Common myeloid progenitor, CD34-positive (primary cell): Measurements from ENCODE around the gene MGARP.
A peak's percentile ranks its signal among the peaks of the same experiment; 100 is the strongest.

Experiments used
- CTCF ChIA-PET: fragments of 350-600 bp; sonication (Branson Sonifier 250); formaldehyde crosslinking; loops from one replicate; lab custom pipeline; 2021; ENCODE audit warnings: antibody characterized with exemption; lab: Charles Lee
- POLR2A ChIA-PET: fragments of 350-600 bp; sonication (Branson Sonifier 250); formaldehyde crosslinking; loops from one replicate; lab custom pipeline; 2021; ENCODE audit warnings: antibody characterized with exemption; lab: Charles Lee
- DNase-seq, 3 donors: peaks; one replicate each; pipeline versions ENCODE4 v3.0.0 to v3.0.0-alpha.2; 2013
- H3K27ac ChIP-seq, 2 experiments: 1 replicate in 1 of 2; 2 replicates in 1 of 2; pipeline ENCODE4 v1.7.0; 2013; ENCODE audit warnings: inconsistent platforms in 2 of 2, low read length in 2 of 2, mild to moderate bottlenecking in 2 of 2, low read depth in 1 of 2, moderate library complexity in 1 of 2; ENCODE audit not compliant: severe bottlenecking in 2 of 2, insufficient read depth in 1 of 2, poor library complexity in 1 of 2
- H3K27me3 ChIP-seq, 5 experiments: replicated peaks in 2 of 5; 1 replicate in 3 of 5; 2 replicates in 2 of 5; pipeline versions ENCODE4 v1.6.1 to v1.7.0; 2013; ENCODE audit warnings: low read length in 4 of 5, mild to moderate bottlenecking in 2 of 5, moderate library complexity in 2 of 5, inconsistent platforms in 1 of 5; ENCODE audit not compliant: insufficient read depth in 5 of 5, control insufficient read depth in 4 of 5
- H3K36me3 ChIP-seq, 4 experiments: 1 replicate in 2 of 4; 2 replicates in 2 of 4; pipeline versions ENCODE4 v1.6.1 to v1.7.0; 2013; ENCODE audit warnings: low read length in 3 of 4, control low read depth in 1 of 4, mild to moderate bottlenecking in 1 of 4; ENCODE audit not compliant: control insufficient read depth in 4 of 4, insufficient read depth in 4 of 4
- H3K4me1 ChIP-seq, 4 experiments: 1 replicate in 3 of 4; 2 replicates in 1 of 4; pipeline versions ENCODE4 v1.6.1 to v1.7.1; 2013; ENCODE audit warnings: low read length in 3 of 4, mild to moderate bottlenecking in 3 of 4, control low read depth in 1 of 4, inconsistent platforms in 1 of 4, moderate library complexity in 1 of 4; ENCODE audit not compliant: control insufficient read depth in 4 of 4, insufficient read depth in 4 of 4; ENCODE audit errors: control extremely low read depth in 1 of 4
- H3K4me3 ChIP-seq, 7 experiments: 1 replicate in 4 of 7; 2 replicates in 3 of 7; pipeline versions ENCODE4 v1.5.1 to v1.7.0; 2013; ENCODE audit warnings: mild to moderate bottlenecking in 7 of 7, low read length in 6 of 7, moderate library complexity in 6 of 7, inconsistent platforms in 2 of 7, low read depth in 2 of 7, control low read depth in 1 of 7; ENCODE audit not compliant: insufficient read depth in 4 of 7, control insufficient read depth in 1 of 7; ENCODE audit errors: extremely low read depth in 1 of 7
- H3K9me3 ChIP-seq, 5 experiments: 1 replicate in 4 of 5; 2 replicates in 1 of 5; pipeline versions ENCODE4 v1.6.1 to v1.7.1; 2013; ENCODE audit warnings: low read length in 4 of 5, mild to moderate bottlenecking in 2 of 5, inconsistent platforms in 1 of 5, low read depth in 1 of 5, moderate library complexity in 1 of 5; ENCODE audit not compliant: control insufficient read depth in 4 of 5, insufficient read depth in 2 of 5; ENCODE audit errors: control extremely low read depth in 1 of 5
- WGBS: methylation state at CpG from one replicate; pipeline ENCODE4 v1.1.5; 2013; ENCODE audit not compliant: insufficient coverage; 5-methylcytosine and 5-hydroxymethylcytosine counted together

MGARP gene

GRCh38 chr4:139282065-139282720 lies 2.2 kb upstream of the MGARP start:
- Histone ChIP-seq H3K27me3 (peaks cover 13 to 46% (median 19%) of the 10 kb centered on the region in 5 experiments), H3K4me1 (peaks cover 6 to 20% (median 13%) of the 10 kb centered on the region in 4 experiments), H3K27ac (no peak overlapping the region), H3K9me3 (peaks cover 0 to 6% (median 1%) of the 10 kb centered on the region in 5 experiments), H3K4me3 (no peak overlapping the region), H3K36me3 (no peaks in the 10 kb centered on the region)
- POLR2A ChIA-PET = interaction anchor here (0.6 kb wide), 1 partner anchor 14 kb away, joined by 3 read pairs; no protein-coding TSS in a partner anchor
- 94% methylated on average over 2 of the region's 7 CpGs for WGBS
- DNase-seq = no peak
- CTCF ChIA-PET = interaction anchor here (0.6 to 2.0 kb wide), 10 partner anchors 8 to 228 kb away, joined by 3 to 20 read pairs (median 4); no protein-coding TSS in a partner anchor

GRCh38 chr4:139278912-139279759 lies 889 bp downstream of the MGARP start:
- H3K27me3 ChIP-seq = peaks cover 16 to 61% (median 22%) of the 10 kb centered on the region in 5 experiments
- H3K4me3 ChIP-seq = peak overlapping the region in 6 of 7 experiments; percentile 46 to 72 (median 59)
- no peaks in the 10 kb centered on the region for H3K9me3 ChIP-seq
- ChIA-PET CTCF (interaction anchor here (1.7 to 2.8 kb wide), 3 partner anchors 13 to 22 kb away, joined by 5 to 12 read pairs (median 11); partner anchors contain the start of genes NAA15 and NDUFC1), POLR2A (no interaction called here)
- DNase-seq = peak in 2 of 3 donors; percentile 35 to 50
- H3K27ac ChIP-seq = no peak overlapping the region
- H3K4me1 ChIP-seq = peaks cover 6 to 20% (median 13%) of the 10 kb centered on the region in 4 experiments
- 2% methylated on average over 27 of the region's 40 CpGs for WGBS
- no peaks in the 10 kb centered on the region for H3K36me3 ChIP-seq

DNA sequence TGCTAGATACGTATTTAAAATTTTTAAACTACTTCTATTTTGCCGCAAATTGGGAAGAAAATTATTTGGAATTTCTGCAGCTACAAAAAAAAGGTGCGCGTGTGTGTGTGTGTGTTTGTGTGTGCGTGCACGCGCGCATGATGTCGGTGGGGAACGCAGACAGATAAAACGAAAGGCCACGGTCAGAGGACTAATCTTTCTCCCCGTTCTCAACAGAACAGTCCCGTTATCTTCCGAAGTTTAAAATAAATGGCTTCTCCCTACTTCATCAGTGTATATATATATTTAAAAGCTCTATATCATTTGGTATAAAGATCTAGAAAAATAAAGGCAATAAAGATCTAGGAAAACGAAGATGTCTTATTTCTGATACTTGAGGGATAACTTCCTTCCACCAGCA lies 1.5 kb downstream of the MGARP start:
- ChIA-PET CTCF (interaction anchor here (2.8 kb wide), 1 partner anchor 23 kb away, joined by 12 read pairs; the partner anchor contains the start of genes NAA15 and NDUFC1), POLR2A (no interaction called here)
- no peak overlapping the region for H3K27ac ChIP-seq
- H3K9me3 ChIP-seq = no peaks in the 10 kb centered on the region
- H3K36me3 ChIP-seq = no peaks in the 10 kb centered on the region
- DNase-seq = peak in 1 of 3 donors; percentile 44
- peak overlapping the region in 5 of 7 experiments; percentile 27 to 72 (median 60) for H3K4me3 ChIP-seq
- H3K4me1 ChIP-seq = peaks cover 6 to 20% (median 13%) of the 10 kb centered on the region in 4 experiments
- WGBS = 30% methylated on average over 4 of the region's 16 CpGs
- H3K27me3 ChIP-seq = peaks cover 16 to 61% (median 22%) of the 10 kb centered on the region in 5 experiments

DNA sequence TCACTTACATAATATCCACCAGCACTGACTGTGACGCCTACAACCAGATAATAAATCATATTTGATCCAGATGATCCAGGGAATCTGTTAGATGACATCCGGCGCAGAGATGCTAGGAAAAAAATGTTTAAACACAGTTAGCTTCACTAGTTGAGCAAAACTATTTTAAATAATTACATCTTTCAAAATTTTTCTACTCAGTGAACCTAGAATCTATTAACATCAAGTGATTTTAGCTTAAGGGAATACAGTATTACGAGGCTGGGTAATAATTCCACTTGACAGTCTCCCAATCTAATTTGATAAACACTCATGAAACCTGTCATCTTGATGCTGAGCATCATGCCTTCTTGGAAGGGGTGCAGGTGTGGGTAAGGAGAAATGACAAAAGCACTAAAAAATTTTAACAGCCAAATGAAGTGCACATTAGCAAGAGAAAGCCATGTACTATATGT lies 4.7 kb downstream of the MGARP start:
- Histone ChIP-seq H3K4me1 (peaks cover 6 to 20% (median 13%) of the 10 kb centered on the region in 4 experiments), H3K4me3 (no peak overlapping the region), H3K36me3 (no peaks in the 10 kb centered on the region), H3K27me3 (peaks cover 9 to 45% (median 21%) of the 10 kb centered on the region in 5 experiments), H3K27ac (no peak overlapping the region), H3K9me3 (no peaks in the 10 kb centered on the region)
- ChIA-PET CTCF (interaction anchor here (1.0 to 2.5 kb wide), 5 partner anchors 8 to 21 kb away, joined by 3 to 11 read pairs (median 5); no protein-coding TSS in a partner anchor), POLR2A (no interaction called here)
- WGBS = 100% methylated on average over 3 of the region's 4 CpGs
- DNase-seq = no peak

DNA sequence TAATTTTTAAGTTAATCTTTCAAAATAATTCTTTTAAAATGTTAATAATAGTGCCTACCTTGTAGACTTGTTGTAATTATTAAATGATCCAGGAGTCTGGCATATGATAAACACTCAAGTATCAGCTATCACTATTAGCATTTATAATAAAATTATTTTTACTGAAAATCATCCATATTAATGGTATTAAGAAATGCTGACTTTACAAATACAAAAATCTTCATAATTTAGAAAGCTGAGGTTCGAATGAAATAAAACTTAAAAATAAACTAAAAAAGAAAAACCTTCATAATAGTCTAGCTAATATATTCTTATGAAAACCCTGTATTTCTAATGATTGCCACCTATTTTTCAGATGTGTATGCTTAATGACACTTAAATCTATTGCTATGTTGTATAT lies 5.2 kb downstream of the MGARP start:
- Histone ChIP-seq H3K9me3 (no peaks in the 10 kb centered on the region), H3K36me3 (no peaks in the 10 kb centered on the region), H3K4me3 (no peak overlapping the region), H3K27ac (no peak overlapping the region), H3K27me3 (peaks cover 8 to 40% (median 18%) of the 10 kb centered on the region in 5 experiments), H3K4me1 (peaks cover 6 to 15% (median 10%) of the 10 kb centered on the region in 4 experiments)
- ChIA-PET CTCF (interaction anchor here (1.0 to 2.4 kb wide), 4 partner anchors 16 to 21 kb away, joined by 3 to 8 read pairs (median 4); no protein-coding TSS in a partner anchor), POLR2A (no interaction called here)
- no peak for DNase-seq
- no CpG with 5 or more reads among the region's 1 CpG for WGBS

- POLR2A ChIA-PET = no interaction called here
- WGBS = no CpG with 5 or more reads among the region's 1 CpG
- CTCF ChIA-PET = no interaction called here
- no peak overlapping the region for H3K4me3 ChIP-seq
- H3K27me3 ChIP-seq = peaks cover 2 to 31% (median 9%) of the 10 kb centered on the region in 5 experiments
- H3K4me1 ChIP-seq = peaks cover 0 to 5% (median 2%) of the 10 kb centered on the region in 4 experiments
- H3K36me3 ChIP-seq = no peaks in the 10 kb centered on the region
- H3K27ac ChIP-seq = no peak overlapping the region
- no peaks in the 10 kb centered on the region for H3K9me3 ChIP-seq
- DNase-seq = no peak
Measured at GRCh38 chr4:139273835-139274234, 6.2 kb downstream of the MGARP start.
